Activated gamma-delta T cell treated with Interleukin-2 at 50 U/mL for 16 hours (primary cell): ENCODE results near the gene CDK3.
"Not testable (repeated sequence)": the region's sequence is repeated elsewhere in the genome, so short reads cannot be mapped to it uniquely, and the experiment has no call there.

ENCODE experiments used
- DNase-seq: peaks from one replicate; pipeline ENCODE4 v3.0.0-alpha.2; 2020

The CDK3 gene

GRCh38 chr17:76000755-76001521 is at the start of gene CDK3:
CDK3 (plus strand) TSS chr17:76000855; CDS start chr17:76001426, 571 bp downstream.
- no peak for DNase-seq

- DNase-seq: no peak
Measured at GRCh38 chr17:75950855-75951554, 49.6 kb upstream of the CDK3 start.

GRCh38 chr17:75959051-75959838 is 41.4 kb upstream of the CDK3 start:
- no peak for DNase-seq

GRCh38 chr17:75959839-75960511 is 40.7 kb upstream of the CDK3 start:
- no peak for DNase-seq

- no peak for DNase-seq
Measured at GRCh38 chr17:75965468-75965867, 35.2 kb upstream of the CDK3 start.

- DNase-seq: not testable (repeated sequence)
Measured at GRCh38 chr17:75969044-75969443, 31.6 kb upstream of the CDK3 start.

GRCh38 chr17:75970011-75970523 is 30.6 kb upstream of the CDK3 start:
- no peak for DNase-seq

GRCh38 chr17:75970626-75971025 is 30.0 kb upstream of the CDK3 start:
- DNase-seq: no peak

GRCh38 chr17:75975187-75975586 is 25.5 kb upstream of the CDK3 start:
- not testable (repeated sequence) for DNase-seq

- no peak for DNase-seq
Measured at GRCh38 chr17:75975757-75976174, 24.9 kb upstream of the CDK3 start.

GRCh38 chr17:75976175-75976848 is 24.3 kb upstream of the CDK3 start:
- no peak for DNase-seq

GRCh38 chr17:75978938-75979704 is 21.5 kb upstream of the CDK3 start, which contains the start of the genes ACOX1 and TEN1:
ACOX1 (minus strand) TSS chr17:75979166; CDS start chr17:75979073, 93 bp downstream.
TEN1 (plus strand) TSS chr17:75979240; CDS start chr17:75986193, 6,953 bp downstream.
- peak; percentile 97 for DNase-seq

- no peak for DNase-seq
Measured at GRCh38 chr17:75979705-75980187, 20.9 kb upstream of the CDK3 start.

- no peak for DNase-seq
Measured at GRCh38 chr17:75980188-75981018, 20.3 kb upstream of the CDK3 start.

- DNase-seq: no peak
Measured at GRCh38 chr17:75981019-75981615, 19.5 kb upstream of the CDK3 start.

- no peak for DNase-seq
Measured at GRCh38 chr17:75983501-75984181, 17.0 kb upstream of the CDK3 start.

- DNase-seq: no peak
Measured at GRCh38 chr17:75985986-75986385, 14.7 kb upstream of the CDK3 start.

GRCh38 chr17:75987041-75987440 is 13.6 kb upstream of the CDK3 start:
- no peak for DNase-seq

- DNase-seq: no peak
Measured at GRCh38 chr17:75991396-75991795, 9.3 kb upstream of the CDK3 start.
